ENCODE results near the gene NTRK2. TPM values are rescaled to one million over a fixed set of nuclear protein-coding genes. Genes with fewer than 3 reads are reported as not detected.

Gene NTRK2
- total and polyA plus RNA-seq, 4 donors: 0.88 to 48.1 (median 28.2) TPM

GRCh38 chr9:84710701-84711397 is 41.3 kb downstream of the NTRK2 start:
- Histone ChIP-seq H3K9me3 (ENCODE audit: control insufficient read depth, low read length) (peaks cover 2% of the 10 kb centered on the region), H3K36me3 (ENCODE audit: control insufficient read depth in 1 of 2, insufficient read depth in 2 of 2, low read length in 1 of 2) (no peaks in the 10 kb centered on the region), H3K27ac (ENCODE audit: low read depth in 1 of 2, low read length in 2 of 2) (no peak overlapping the region), H3K27me3 (ENCODE audit: control insufficient read depth in 1 of 2, insufficient read depth in 2 of 2, low read length in 1 of 2) (no peaks in the 10 kb centered on the region), H3K4me3 (ENCODE audit: low read length in 2 of 2) (no peak overlapping the region), H3K4me1 (ENCODE audit: control insufficient read depth in 1 of 2, insufficient read depth in 2 of 2, low read length in 2 of 2) (no peaks in the 10 kb centered on the region)
- 42 to 49% methylated on average over 4 of the region's 4 CpGs for WGBS, 2 donors
- DNase-seq (no peak), ATAC-seq (ENCODE audit: low FRiP score) (no peak)
- intact Hi-C loops (cut with DNase I): no loop called here

GRCh38 chr9:84711398-84711777 is 41.9 kb downstream of the NTRK2 start:
- Histone ChIP-seq H3K4me1 (ENCODE audit: control insufficient read depth in 1 of 2, insufficient read depth in 2 of 2, low read length in 2 of 2) (no peaks in the 10 kb centered on the region), H3K27ac (ENCODE audit: low read depth in 1 of 2, low read length in 2 of 2) (no peak overlapping the region), H3K9me3 (ENCODE audit: control insufficient read depth, low read length) (peaks cover 2% of the 10 kb centered on the region), H3K27me3 (ENCODE audit: control insufficient read depth in 1 of 2, insufficient read depth in 2 of 2, low read length in 1 of 2) (no peaks in the 10 kb centered on the region), H3K36me3 (ENCODE audit: control insufficient read depth in 1 of 2, insufficient read depth in 2 of 2, low read length in 1 of 2) (no peaks in the 10 kb centered on the region), H3K4me3 (ENCODE audit: low read length in 2 of 2) (no peak overlapping the region)
- ATAC-seq (ENCODE audit: low FRiP score) (no peak), DNase-seq (no peak)
- WGBS, 2 donors: 78 to 85% methylated on average over 7 of the region's 7 CpGs
- intact Hi-C loops (cut with DNase I): no loop called here

GRCh38 chr9:84711936-84712335 is 42.4 kb downstream of the NTRK2 start:
- Histone ChIP-seq H3K27ac (ENCODE audit: low read depth in 1 of 2, low read length in 2 of 2) (no peak overlapping the region), H3K4me3 (ENCODE audit: low read length in 2 of 2) (no peak overlapping the region), H3K9me3 (ENCODE audit: control insufficient read depth, low read length) (peaks cover 2% of the 10 kb centered on the region), H3K4me1 (ENCODE audit: control insufficient read depth in 1 of 2, insufficient read depth in 2 of 2, low read length in 2 of 2) (no peaks in the 10 kb centered on the region), H3K36me3 (ENCODE audit: control insufficient read depth in 1 of 2, insufficient read depth in 2 of 2, low read length in 1 of 2) (no peaks in the 10 kb centered on the region), H3K27me3 (ENCODE audit: control insufficient read depth in 1 of 2, insufficient read depth in 2 of 2, low read length in 1 of 2) (no peaks in the 10 kb centered on the region)
- 87 to 91% methylated on average over 6 of the region's 6 CpGs for WGBS, 2 donors
- intact Hi-C loops (cut with DNase I): no loop called here
- no peak for DNase-seq
- ATAC-seq (ENCODE audit: low FRiP score): no peak

- Histone ChIP-seq H3K4me3 (ENCODE audit: low read length in 2 of 2) (no peak overlapping the region), H3K27ac (ENCODE audit: low read depth in 1 of 2, low read length in 2 of 2) (no peak overlapping the region), H3K4me1 (ENCODE audit: control insufficient read depth in 1 of 2, insufficient read depth in 2 of 2, low read length in 2 of 2) (no peaks in the 10 kb centered on the region), H3K27me3 (ENCODE audit: control insufficient read depth in 1 of 2, insufficient read depth in 2 of 2, low read length in 1 of 2) (no peaks in the 10 kb centered on the region), H3K9me3 (ENCODE audit: control insufficient read depth, low read length) (no peaks in the 10 kb centered on the region), H3K36me3 (ENCODE audit: control insufficient read depth in 1 of 2, insufficient read depth in 2 of 2, low read length in 1 of 2) (no peaks in the 10 kb centered on the region)
- 93% methylated on average over 3 of the region's 3 CpGs for WGBS, 2 donors
- no peak for DNase-seq
- ATAC-seq (ENCODE audit: low FRiP score): no peak
- intact Hi-C loops (cut with DNase I): no loop called here
Observed at GRCh38 chr9:84716217-84716616, 46.7 kb downstream of the NTRK2 start.

- Histone ChIP-seq H3K36me3 (ENCODE audit: control insufficient read depth in 1 of 2, insufficient read depth in 2 of 2, low read length in 1 of 2) (no peaks in the 10 kb centered on the region), H3K27me3 (ENCODE audit: control insufficient read depth in 1 of 2, insufficient read depth in 2 of 2, low read length in 1 of 2) (no peaks in the 10 kb centered on the region), H3K4me1 (ENCODE audit: control insufficient read depth in 1 of 2, insufficient read depth in 2 of 2, low read length in 2 of 2) (no peaks in the 10 kb centered on the region), H3K9me3 (ENCODE audit: control insufficient read depth, low read length) (no peaks in the 10 kb centered on the region), H3K27ac (ENCODE audit: low read depth in 1 of 2, low read length in 2 of 2) (no peak overlapping the region), H3K4me3 (ENCODE audit: low read length in 2 of 2) (no peak overlapping the region)
- WGBS, 2 donors: 73 to 75% methylated on average over 5 of the region's 5 CpGs
- intact Hi-C loops (cut with DNase I): no loop called here
- DNase-seq: no peak
- ATAC-seq (ENCODE audit: low FRiP score): no peak
Observed at GRCh38 chr9:84718476-84718875, 48.9 kb downstream of the NTRK2 start.

- Histone ChIP-seq H3K4me1 (ENCODE audit: control insufficient read depth in 1 of 2, insufficient read depth in 2 of 2, low read length in 2 of 2) (no peaks in the 10 kb centered on the region), H3K4me3 (ENCODE audit: low read length in 2 of 2) (no peak overlapping the region), H3K27me3 (ENCODE audit: control insufficient read depth in 1 of 2, insufficient read depth in 2 of 2, low read length in 1 of 2) (no peaks in the 10 kb centered on the region), H3K9me3 (ENCODE audit: control insufficient read depth, low read length) (no peaks in the 10 kb centered on the region), H3K27ac (ENCODE audit: low read depth in 1 of 2, low read length in 2 of 2) (no peak overlapping the region), H3K36me3 (ENCODE audit: control insufficient read depth in 1 of 2, insufficient read depth in 2 of 2, low read length in 1 of 2) (no peaks in the 10 kb centered on the region)
- DNase-seq (no peak), ATAC-seq (ENCODE audit: low FRiP score) (no peak)
- WGBS, 2 donors: 87 to 92% methylated on average over 5 of the region's 5 CpGs
- intact Hi-C loops (cut with DNase I): no loop called here
Observed at GRCh38 chr9:84722388-84722989, 53.0 kb downstream of the NTRK2 start.

- no peak overlapping the region for H3K4me3 ChIP-seq (ENCODE audit: low read length in 2 of 2)
- intact Hi-C loops (cut with DNase I): no loop called here
- WGBS, 2 donors: 94 to 96% methylated on average over 3 of the region's 3 CpGs
- H3K27me3 ChIP-seq (ENCODE audit: control insufficient read depth in 1 of 2, insufficient read depth in 2 of 2, low read length in 1 of 2): no peaks in the 10 kb centered on the region
- H3K9me3 ChIP-seq (ENCODE audit: control insufficient read depth, low read length): no peaks in the 10 kb centered on the region
- H3K4me1 ChIP-seq (ENCODE audit: control insufficient read depth in 1 of 2, insufficient read depth in 2 of 2, low read length in 2 of 2): no peaks in the 10 kb centered on the region
- H3K36me3 ChIP-seq (ENCODE audit: control insufficient read depth in 1 of 2, insufficient read depth in 2 of 2, low read length in 1 of 2): no peaks in the 10 kb centered on the region
- ATAC-seq (ENCODE audit: low FRiP score) (no peak), DNase-seq (no peak)
- no peak overlapping the region for H3K27ac ChIP-seq (ENCODE audit: low read depth in 1 of 2, low read length in 2 of 2)
Observed at GRCh38 chr9:84723426-84723825, 53.9 kb downstream of the NTRK2 start.

GRCh38 chr9:84731696-84732095 is 62.2 kb downstream of the NTRK2 start:
- 96% methylated on average over 7 of the region's 7 CpGs for WGBS, 2 donors
- Histone ChIP-seq H3K27ac (ENCODE audit: low read depth in 1 of 2, low read length in 2 of 2) (no peak overlapping the region), H3K27me3 (ENCODE audit: control insufficient read depth in 1 of 2, insufficient read depth in 2 of 2, low read length in 1 of 2) (no peaks in the 10 kb centered on the region), H3K4me1 (ENCODE audit: control insufficient read depth in 1 of 2, insufficient read depth in 2 of 2, low read length in 2 of 2) (no peaks in the 10 kb centered on the region), H3K36me3 (ENCODE audit: control insufficient read depth in 1 of 2, insufficient read depth in 2 of 2, low read length in 1 of 2) (no peaks in the 10 kb centered on the region), H3K9me3 (ENCODE audit: control insufficient read depth, low read length) (no peaks in the 10 kb centered on the region), H3K4me3 (ENCODE audit: low read length in 2 of 2) (no peak overlapping the region)
- no peak for ATAC-seq (ENCODE audit: low FRiP score)
- DNase-seq: no peak
- intact Hi-C loops (cut with DNase I): no loop called here

GRCh38 chr9:84736081-84736480 is 66.6 kb downstream of the NTRK2 start:
- WGBS, 2 donors: 75 to 81% methylated on average over 10 of the region's 10 CpGs
- no peaks in the 10 kb centered on the region for H3K36me3 ChIP-seq (ENCODE audit: control insufficient read depth in 1 of 2, insufficient read depth in 2 of 2, low read length in 1 of 2)
- no peak for ATAC-seq (ENCODE audit: low FRiP score)

More at GRCh38 chr9:84736081-84736480, 66.6 kb downstream of the NTRK2 start:
- DNase-seq: no peak
- intact Hi-C loops (cut with DNase I): no loop called here
- Histone ChIP-seq H3K4me1 (ENCODE audit: control insufficient read depth in 1 of 2, insufficient read depth in 2 of 2, low read length in 2 of 2) (no peaks in the 10 kb centered on the region), H3K27me3 (ENCODE audit: control insufficient read depth in 1 of 2, insufficient read depth in 2 of 2, low read length in 1 of 2) (no peaks in the 10 kb centered on the region), H3K4me3 (ENCODE audit: low read length in 2 of 2) (no peak overlapping the region), H3K9me3 (ENCODE audit: control insufficient read depth, low read length) (no peaks in the 10 kb centered on the region), H3K27ac (ENCODE audit: low read depth in 1 of 2, low read length in 2 of 2) (no peak overlapping the region)
